HG03575 (cell line): ENCODE measurements around the gene POMGNT2.
"Not testable (repeated sequence)": the region's sequence is repeated elsewhere in the genome, so short reads cannot be mapped to it uniquely, and the experiment has no call there.

Source experiments
- ATAC-seq: cut with Tn5 transposase; IDR thresholded peaks from one replicate; pipeline ENCODE4 v1.9.1; 2021; ENCODE audit not compliant: unreplicated experiment, insufficient number of reproducible peaks, low FRiP score; ENCODE audit errors: extremely low read depth

Gene POMGNT2

GRCh38 chr3:43080726-43081568, 24.9 kb downstream of the POMGNT2 start:
- no peak for ATAC-seq

DNA sequence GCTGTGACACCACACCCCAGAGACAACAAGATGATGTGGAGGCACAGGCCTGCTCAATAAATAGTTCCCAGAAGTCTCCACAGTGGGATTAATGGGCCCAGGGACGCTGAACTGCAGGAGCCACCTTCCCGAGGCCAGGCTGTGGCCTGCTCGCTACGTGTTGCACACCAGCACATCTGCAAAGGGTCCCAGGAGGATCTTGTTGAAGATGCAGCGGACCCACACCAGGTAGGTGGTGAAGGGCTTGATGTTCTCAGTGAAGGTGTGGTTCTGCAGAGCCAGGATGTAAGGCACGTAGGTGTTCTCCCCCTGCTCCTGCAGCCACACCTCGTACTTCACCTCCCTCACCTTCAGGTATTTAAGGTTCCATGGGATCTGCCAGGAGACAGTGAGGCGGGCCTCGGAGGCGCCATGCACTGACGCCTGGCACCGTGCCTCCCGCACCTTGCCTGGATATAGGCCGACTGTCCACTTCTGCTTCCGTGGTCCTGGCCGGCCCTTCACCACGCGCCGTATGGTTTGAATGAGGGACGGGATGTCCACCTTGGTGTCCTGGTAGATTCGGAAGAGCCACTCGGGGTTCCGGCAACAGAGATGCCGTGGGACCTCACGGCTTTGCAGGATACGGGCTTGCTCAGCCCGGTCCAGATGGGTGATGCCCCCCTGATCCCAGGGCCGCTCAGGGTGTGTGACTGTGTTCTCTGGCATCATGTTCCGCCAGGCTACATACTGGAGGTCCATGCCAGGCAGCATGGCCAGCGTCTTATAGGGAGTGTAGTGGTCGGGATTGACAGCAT, 26.1 kb downstream of the POMGNT2 start:
- no peak for ATAC-seq

- ATAC-seq, result no peak
Observed at GRCh38 chr3:43077707-43078106, 28.2 kb downstream of the POMGNT2 start.

GRCh38 chr3:43077261-43077660, 28.6 kb downstream of the POMGNT2 start:
- ATAC-seq, result no peak

GRCh38 chr3:43076857-43077256, 29.0 kb downstream of the POMGNT2 start:
- ATAC-seq, result no peak

- no peak for ATAC-seq
Observed at GRCh38 chr3:43075904-43076661, 29.8 kb downstream of the POMGNT2 start.

- no peak for ATAC-seq
Observed at GRCh38 chr3:43074901-43075689, 30.8 kb downstream of the POMGNT2 start.

- ATAC-seq, result no peak
Observed at GRCh38 chr3:43074482-43074881, 31.4 kb downstream of the POMGNT2 start.

GRCh38 chr3:43073836-43074220, 32.1 kb downstream of the POMGNT2 start:
- ATAC-seq, result no peak

- ATAC-seq, result no peak
Observed at GRCh38 chr3:43073116-43073835, 32.6 kb downstream of the POMGNT2 start.

GRCh38 chr3:43072361-43072760, 33.5 kb downstream of the POMGNT2 start:
- no peak for ATAC-seq

GRCh38 chr3:43071313-43071893, 34.5 kb downstream of the POMGNT2 start:
- ATAC-seq, result no peak

DNA sequence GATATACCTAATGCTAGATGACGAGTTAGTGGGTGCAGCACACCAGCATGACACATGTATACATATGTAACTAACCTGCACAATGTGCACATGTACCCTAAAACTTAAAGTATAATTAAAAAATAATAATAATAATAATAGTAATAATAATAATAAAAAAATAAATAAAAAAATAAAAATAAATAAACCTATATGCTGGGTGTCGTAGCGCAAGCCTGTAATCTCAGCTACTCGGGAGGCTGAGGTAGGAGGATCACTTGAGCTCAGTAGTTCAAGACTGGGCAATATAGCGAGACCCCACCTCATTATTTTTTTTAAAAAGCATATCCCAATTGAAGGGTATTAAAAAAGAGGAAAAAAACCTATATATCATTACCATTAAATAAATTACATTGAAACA, 35.2 kb downstream of the POMGNT2 start:
- ATAC-seq, result not testable (repeated sequence)

DNA sequence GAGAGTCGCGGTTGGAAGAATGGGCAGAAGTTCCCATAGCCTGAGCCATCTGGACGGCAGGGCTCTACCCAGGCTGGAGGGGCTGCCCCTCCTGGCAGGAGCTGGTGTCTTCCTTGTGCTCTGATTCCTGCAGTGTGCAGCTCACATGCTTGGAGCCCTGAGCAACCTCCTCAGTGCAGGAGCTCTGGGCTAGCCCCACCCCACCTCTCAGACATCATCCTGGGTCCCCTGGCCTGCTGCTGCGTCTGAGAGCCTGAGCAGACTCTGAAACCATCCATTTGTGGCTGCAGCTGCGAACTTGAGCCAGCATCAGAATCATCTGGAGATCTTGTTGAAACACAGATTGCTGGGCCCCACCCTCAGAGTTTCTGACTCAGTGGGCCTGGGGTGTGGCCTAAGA, 42.8 kb downstream of the POMGNT2 start:
- no peak for ATAC-seq

- no peak for ATAC-seq
Observed at GRCh38 chr3:43062564-43063040, 43.3 kb downstream of the POMGNT2 start.

GRCh38 chr3:43062040-43062563, 43.8 kb downstream of the POMGNT2 start:
- ATAC-seq, result no peak

GRCh38 chr3:43061101-43061895, 44.6 kb downstream of the POMGNT2 start:
- no peak for ATAC-seq
